ENCODE measurements around the gene FHIP1A.

DNA sequence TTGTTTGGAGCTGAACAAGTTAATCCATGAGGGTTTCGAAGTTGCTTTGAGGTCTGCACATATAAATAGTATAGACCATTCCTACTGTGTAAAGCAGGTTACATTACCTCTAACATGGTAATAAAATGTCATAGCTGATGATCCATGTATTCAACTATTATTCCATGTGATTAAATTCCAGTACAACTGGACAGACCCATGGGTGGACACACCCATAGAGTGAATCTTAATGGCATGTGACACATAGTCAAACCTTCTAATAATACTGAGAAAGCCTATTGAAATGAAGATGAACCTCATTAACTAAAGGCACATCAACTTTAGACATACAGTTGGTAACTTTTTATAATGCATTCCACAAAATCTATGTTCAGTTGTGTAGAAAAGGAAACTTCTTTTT, 28.5 kb downstream of the FHIP1A start:
- TF ChIP-seq, protein P1, sequence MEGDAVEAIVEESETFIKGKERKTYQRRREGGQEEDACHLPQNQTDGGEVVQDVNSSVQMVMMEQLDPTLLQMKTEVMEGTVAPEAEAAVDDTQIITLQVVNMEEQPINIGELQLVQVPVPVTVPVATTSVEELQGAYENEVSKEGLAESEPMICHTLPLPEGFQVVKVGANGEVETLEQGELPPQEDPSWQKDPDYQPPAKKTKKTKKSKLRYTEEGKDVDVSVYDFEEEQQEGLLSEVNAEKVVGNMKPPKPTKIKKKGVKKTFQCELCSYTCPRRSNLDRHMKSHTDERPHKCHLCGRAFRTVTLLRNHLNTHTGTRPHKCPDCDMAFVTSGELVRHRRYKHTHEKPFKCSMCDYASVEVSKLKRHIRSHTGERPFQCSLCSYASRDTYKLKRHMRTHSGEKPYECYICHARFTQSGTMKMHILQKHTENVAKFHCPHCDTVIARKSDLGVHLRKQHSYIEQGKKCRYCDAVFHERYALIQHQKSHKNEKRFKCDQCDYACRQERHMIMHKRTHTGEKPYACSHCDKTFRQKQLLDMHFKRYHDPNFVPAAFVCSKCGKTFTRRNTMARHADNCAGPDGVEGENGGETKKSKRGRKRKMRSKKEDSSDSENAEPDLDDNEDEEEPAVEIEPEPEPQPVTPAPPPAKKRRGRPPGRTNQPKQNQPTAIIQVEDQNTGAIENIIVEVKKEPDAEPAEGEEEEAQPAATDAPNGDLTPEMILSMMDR (IDR thresholded peaks at IDR 0.05): no peak
- TF ChIP-seq POLR2A (IDR thresholded peaks at IDR 0.05): no peak
- no peak for TF ChIP-seq EP300 (IDR thresholded peaks at IDR 0.05; ENCODE audit: low read depth)
- TF ChIP-seq POLR2AphosphoS5 (IDR thresholded peaks at IDR 0.05): no peak
